ENCODE results near the gene P2RY8.
"Not testable (repeated sequence)": the region's sequence is repeated elsewhere in the genome, so short reads cannot be mapped to it uniquely, and the experiment has no call there.

Gene P2RY8

GRCh38 chrX:1484638-1485019 is 52.4 kb downstream of the P2RY8 start:
- DNase-seq = no peak

- no peak for DNase-seq
Measured at GRCh38 chrX:1483843-1484637, 52.9 kb downstream of the P2RY8 start.

DNA sequence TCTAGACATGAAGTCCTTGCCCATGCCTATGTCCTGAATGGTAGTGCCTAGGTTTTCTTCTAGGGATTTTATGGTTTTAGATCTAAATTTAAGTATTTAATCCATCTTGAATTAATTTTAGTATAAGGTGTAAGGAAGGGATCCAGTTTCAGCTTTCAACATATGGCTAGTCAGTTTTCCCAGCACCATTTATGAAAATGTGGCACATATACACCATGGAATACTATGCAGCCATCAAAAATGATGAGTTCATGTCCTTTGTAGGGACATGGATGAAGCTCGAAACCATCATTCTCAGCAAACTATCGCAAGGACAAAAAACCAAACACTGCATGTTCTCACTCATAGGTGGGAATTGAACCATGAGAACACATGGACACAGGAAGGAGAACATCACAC is 54.5 kb downstream of the P2RY8 start:
- DNase-seq = not testable (repeated sequence)

GRCh38 chrX:1481636-1482529 is 55.1 kb downstream of the P2RY8 start:
- DNase-seq = no peak

DNA sequence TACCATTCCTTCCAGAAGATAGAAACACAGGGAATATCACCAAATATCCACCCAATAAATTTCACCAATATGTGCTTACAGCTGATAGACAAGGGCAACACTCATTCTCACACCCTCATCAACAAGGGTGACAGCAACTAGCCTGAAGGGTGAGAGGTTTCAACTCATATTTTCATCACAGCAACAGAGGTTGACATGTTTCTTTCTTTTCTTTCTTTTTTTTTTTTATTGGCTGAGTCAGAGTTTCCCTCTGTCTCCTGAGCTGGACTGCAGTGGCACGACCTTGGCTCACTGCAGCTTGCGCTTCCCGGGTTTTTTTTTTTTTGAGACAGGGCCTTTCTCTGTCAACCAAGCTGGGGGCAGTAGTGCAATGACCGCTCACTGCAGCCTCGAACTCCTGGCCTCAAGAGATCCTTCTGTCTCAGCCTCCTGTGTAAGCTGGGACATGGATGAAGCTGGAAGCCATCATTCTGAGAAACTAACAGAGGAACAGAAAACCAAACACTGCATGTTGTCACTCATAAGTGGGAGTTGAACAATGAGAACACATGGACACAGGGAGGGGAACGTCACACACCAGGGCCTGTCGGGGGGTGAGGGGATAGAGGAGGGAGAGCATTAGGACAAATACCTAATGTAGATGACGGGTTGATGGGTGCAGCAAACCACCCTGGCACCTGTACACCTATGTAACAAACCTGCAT is 56.8 kb downstream of the P2RY8 start:
- no peak for DNase-seq

DNA sequence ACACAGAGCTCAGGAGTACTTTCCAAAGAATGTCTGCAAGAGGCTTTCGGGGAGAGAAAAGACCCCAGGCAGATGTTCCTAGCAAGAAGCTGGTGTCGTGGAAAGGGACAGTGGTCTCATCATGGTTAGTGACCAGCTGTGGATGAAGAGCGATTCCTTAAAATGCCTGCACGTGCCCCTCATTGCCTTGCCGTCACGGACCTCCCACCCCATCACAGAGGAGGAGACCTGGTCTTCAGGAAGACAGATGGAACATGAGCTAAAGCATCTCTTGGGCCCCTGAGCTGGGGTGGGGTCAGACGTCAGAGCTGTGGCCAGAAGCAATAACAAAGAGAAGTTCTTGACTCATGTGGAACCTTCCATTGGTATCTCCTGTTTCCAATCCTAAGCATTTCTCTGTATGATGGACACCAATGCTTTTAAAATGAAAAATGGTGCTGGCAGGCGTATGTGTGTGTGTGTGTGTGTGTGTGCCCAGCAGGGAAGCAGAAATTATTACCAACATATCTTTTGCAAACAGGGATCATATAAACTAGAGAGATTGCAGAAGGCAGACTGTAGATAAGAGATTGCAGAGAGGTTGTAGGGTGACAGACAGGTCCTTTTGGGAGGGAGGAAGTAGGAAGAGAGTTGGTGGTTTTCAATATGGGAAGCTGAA is 59.1 kb downstream of the P2RY8 start:
- DNase-seq = no peak

- no peak for DNase-seq
Measured at GRCh38 chrX:1477229-1477628, 59.8 kb downstream of the P2RY8 start.

GRCh38 chrX:1476682-1477081 is 60.3 kb downstream of the P2RY8 start:
- no peak for DNase-seq

DNA sequence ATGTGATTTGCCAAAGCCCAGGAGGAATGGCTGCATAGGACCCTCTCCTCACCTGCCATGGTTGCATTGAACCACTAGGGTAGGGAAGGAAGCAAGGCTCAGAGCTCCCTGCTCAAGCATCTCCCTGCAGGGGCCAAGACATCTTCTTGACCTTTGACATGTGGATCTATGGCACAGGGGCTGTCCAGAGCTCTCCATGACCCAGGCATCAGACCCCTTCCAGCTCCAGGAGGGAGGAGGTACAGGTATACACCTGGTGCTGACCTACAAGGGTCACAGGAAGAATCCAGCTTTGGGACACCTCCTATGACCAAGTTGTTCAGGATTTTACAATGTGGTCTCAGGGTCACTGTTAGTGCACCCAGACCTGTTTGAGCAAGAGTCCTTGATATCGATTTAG is 61.1 kb downstream of the P2RY8 start:
- DNase-seq = no peak

- DNase-seq = no peak
Measured at GRCh38 chrX:1475481-1475880, 61.5 kb downstream of the P2RY8 start.

DNA sequence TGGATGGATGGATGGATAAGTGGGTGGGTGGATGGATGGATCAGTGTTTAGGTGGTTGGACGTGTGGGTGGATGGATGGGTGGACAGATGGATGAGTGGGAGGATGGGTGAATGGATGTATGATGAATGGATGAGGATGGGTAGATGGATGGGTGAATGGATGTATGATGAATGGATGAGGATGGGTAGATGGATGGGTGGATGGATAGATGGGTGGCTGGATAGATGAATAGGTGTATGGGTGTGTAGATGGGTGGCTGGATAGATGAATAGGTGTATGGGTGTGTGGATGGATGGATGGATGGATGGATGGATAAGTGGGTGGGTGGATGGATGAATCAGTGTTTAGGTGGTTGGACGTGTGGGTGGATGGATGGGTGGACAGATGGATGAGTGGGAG is 62.4 kb downstream of the P2RY8 start:
- not testable (repeated sequence) for DNase-seq

DNA sequence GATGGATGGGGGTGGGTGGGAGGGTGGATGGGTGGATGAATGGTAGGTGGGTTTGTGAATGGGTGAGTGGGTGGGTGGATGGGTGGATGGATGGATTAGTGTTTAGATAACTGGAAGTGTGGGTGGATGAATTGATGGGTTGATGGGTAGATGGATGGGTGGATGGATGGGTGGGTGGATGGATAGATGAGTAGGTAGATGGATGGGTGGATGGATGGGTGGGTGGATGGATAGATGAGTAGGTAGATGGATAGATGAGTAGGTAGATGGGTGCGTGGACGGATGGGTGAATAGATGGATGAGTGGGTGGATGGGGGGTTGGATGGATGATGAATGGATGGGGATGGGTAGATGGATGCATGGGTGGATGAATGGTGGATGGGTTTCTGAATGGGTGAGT is 64.0 kb downstream of the P2RY8 start:
- DNase-seq = no peak

DNA sequence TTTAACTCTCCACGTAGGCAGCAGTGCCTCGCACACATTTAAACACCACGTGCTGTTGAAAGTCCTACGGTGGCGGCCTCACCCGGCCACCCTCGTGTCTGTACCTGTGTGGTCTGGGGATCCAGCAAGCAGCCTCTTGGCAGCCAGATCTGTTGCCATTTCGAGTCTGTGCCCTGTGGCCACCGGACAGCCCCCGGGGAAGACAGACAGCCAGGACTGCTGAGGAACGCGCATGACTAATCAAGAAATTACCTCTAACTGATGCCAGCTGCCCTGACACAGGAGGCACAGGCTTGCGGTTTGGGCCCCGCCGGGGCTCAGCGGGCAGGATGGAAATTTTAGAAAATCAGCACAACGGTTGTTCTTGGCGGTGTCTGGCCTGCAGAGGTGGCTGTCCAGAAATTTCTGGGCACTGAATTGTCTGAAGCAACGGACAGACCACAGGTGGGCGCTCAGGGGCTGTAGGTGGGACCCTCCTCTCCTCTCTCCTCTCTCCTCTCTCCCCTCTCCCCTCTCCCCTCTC is 68.7 kb downstream of the P2RY8 start:
- no peak for DNase-seq

DNA sequence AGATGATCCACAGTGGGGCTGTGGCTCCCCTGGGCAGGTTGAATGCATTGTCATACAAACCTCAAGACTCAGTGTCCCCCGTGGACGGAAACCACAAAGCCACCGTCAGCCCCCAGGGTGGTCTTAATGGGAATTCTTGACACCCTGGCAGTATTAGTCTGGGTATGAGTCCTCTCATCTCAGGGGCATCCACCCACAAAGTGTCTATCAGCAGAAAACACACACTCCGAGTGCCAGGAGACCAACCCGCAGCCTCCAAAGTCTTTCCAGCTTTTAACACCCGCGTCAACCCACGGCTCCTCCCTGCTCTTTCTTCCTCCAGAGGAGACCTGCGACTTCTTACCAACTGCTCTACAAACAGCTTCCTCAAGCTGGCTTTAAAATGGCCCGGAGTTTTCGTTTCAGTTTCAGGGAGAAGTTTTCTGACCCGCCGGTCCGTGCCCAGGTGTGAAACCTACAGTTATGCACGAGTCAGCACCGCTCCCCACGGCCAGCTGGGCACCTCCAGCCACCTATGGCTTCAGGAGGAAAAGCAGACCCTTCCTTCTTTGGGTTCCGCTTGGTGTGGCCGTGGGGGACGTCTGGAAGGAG is 69.9 kb downstream of the P2RY8 start:
- no peak for DNase-seq

DNA sequence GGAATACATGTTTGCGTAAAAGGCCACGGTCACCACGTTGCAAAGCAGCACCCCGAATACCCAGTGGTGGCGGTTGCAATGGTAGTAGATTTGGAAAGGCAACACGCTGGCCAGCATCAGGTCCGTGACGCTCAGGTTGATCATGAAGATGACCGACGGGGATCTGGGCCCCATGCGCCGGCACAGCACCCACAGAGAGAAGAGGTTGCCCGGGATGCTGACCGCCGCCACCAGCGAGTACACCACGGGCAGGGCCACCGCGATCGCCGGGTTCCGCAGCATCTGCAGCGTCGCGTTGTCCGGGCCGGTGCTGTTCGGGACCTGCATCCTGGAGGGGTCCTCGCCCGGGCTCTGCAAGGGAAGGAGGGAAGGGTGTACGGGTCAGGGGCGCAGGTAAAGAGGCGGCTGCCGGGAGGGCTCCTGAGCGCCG is 70.7 kb downstream of the P2RY8 start:
- no peak for DNase-seq

DNA sequence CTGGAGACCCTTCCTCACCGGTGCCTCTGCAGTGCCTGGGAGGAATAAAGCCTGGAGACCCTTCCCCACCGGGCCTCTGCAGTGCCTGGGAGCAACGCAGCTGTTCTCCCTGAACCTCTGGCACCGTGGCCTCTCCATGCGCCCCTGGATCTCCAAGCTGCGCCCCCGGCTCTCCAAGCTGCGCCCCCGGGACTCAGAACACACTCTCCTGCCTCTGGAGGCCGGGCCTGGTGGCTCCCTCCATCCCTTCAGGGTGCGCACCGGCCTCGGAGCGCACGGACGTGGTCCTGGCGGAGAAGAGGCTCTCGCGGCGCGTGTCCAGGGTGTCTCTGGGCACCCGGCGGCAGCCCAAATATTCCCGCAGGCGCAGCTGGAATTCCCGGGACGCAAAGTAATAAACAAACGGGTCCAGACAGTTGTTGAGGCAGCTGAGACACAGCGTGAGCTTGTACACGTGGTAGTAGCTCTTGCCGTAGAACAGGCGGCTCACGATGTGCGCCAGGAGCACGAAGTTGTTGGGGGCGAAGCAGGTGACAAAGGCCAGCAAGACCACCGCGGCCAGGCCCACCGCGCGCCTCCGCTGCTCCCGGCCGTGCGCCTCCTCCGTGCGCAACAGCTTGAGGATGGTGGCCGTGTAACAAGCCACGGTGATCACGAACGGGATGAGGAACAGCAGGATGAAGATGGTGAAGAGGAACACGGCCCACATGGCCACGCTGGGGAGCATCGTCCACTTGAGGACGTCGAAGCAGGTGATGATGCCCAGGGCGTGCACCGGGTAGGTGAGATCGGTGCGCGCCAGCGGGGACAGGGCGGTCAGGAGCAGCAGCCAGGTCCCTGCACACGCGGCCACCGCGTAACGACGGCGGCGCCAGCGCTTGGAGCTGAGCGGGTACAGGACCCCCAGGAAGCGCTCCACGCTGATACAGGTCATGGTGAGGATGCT is 71.4 kb downstream of the P2RY8 start:
- no peak for DNase-seq

GRCh38 chrX:1464971-1465285 is 72.1 kb downstream of the P2RY8 start:
- DNase-seq = no peak

DNA sequence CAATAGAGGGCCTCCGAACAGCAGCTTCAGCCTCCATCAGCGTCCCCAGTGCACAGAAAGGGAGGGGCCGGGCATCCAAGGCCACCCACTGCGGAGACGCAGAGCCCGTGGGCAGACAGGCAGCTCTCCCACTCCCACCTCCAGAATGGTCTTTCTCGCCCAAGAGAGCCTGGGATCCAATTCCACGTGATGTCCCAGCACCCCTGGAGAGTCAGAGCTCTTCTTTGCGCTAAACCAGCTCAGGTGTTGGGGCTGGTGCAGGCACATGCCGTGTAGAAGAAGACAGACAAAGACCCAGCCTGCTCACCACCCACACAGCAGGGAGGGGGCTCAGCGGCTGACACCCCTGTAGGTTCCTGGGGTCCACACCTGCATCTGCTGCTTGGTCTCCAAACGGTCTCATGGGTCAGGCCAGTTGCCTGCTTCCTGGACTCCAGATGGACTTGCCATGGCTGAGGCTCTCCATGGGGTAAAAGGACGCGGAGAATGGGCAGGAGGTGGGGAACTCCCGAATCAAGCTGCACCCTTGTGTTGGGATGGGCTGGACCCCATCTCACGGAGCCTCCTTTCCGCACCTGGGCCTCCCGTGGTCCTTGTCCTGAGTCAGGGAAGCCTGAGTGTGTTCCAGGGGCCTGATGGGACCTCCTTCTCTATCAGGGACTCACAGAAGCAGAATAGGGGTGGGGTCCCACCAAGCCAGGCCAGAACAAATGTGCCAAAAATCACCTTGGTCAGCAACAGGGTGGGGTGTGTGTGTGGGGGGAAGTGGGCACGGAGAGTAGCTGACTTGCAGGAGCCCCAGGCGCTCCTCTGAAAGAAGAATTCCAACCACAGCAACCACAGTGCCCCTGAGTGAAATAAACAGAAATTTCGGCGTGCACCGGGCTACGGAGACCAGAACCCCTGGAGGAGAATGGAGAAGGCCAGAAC is 72.7 kb downstream of the P2RY8 start:
- no peak for DNase-seq

DNA sequence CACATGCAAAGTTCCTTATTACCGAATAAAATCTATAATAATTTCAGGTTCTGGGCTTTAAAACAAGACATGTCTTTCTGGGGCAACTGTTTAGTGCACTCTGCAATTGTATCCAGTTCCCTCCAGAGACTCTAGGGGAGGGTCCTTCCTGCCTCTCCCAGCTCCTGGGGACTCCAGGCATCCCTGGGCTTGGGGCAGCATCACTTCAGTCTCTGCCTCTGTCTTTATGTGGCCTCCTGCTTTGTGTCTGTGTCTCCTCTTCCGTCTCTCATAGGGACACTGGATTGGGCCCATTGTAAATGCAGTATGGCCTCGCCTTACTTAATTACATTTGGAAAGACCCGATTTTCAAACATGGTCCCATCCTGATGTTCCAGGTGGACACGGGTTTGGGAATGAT is 73.4 kb downstream of the P2RY8 start:
- DNase-seq = no peak

DNA sequence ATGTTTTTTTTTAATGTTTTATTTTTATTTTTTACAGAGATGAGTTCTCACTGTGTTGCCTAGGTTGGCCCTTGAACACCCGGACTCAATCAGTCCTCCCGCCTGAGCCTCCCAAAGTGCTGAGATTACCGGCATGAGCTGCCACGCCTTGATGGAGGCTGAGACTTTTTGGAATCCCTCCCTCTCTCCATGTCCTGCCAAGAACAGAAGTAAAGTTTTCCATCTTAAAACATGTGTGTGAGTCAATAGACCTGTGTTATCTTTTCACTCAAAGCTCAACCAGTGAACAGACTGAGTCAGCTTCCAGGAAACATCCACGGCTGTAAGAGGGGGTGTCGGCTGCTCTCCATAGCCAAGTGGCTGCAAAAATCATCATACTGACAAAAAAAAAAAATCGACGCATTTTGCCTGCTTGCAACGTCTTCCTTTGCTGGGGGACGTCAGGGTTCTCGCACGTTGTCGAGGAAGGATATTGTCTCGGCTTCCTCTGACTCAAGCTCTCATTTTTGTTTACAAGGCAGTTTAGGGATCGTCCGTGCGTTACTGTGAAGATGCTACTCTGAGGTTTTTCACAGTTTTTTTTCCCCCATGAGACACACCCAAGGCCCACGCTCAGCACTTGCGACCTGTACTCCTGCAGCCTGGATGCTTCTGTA is 74.3 kb downstream of the P2RY8 start:
- no peak for DNase-seq

Data from cortex of kidney (tissue), 1 donor.